ENCODE measurements around the gene ACTRT2. TPM values are rescaled to one million over a fixed set of nuclear protein-coding genes. Genes with fewer than 3 reads are reported as not detected.

ACTRT2 gene
- total RNA-seq, 4 donors from 2014 or later: not detected

GRCh38 chr1:3028531-3029282 lies 7.4 kb downstream of the ACTRT2 start:
- Histone ChIP-seq H3K4me3 (no peak overlapping the region), H3K27ac (no peak overlapping the region), H3K9me3 (no peaks in the 10 kb centered on the region), H3K36me3 (no peaks in the 10 kb centered on the region), H3K4me1 (peaks cover 0 to 10% (median 0%) of the 10 kb centered on the region in 4 donors), H3K27me3 (peaks cover 0 to 38% of the 10 kb centered on the region in 2 donors)
- no peak for DNase-seq (ENCODE audit: low spot score in 2 of 2)
- no peak for TF ChIP-seq POLR2A (IDR thresholded peaks at IDR 0.05)
- TF ChIP-seq EP300 (IDR thresholded peaks at IDR 0.05): no peak
- TF ChIP-seq CTCF (IDR thresholded peaks at IDR 0.05): no peak
- 42 to 44% methylated on average over 19 to 20 of the region's 32 CpGs for WGBS, 2 donors

GRCh38 chr1:3029481-3029961 lies 8.3 kb downstream of the ACTRT2 start:
- H3K4me1 ChIP-seq: peaks cover 0 to 10% (median 0%) of the 10 kb centered on the region in 4 donors
- no peak overlapping the region for H3K4me3 ChIP-seq
- peaks cover 0 to 38% of the 10 kb centered on the region in 2 donors for H3K27me3 ChIP-seq
- no peak for TF ChIP-seq POLR2A (IDR thresholded peaks at IDR 0.05)
- no peak for TF ChIP-seq CTCF (IDR thresholded peaks at IDR 0.05)
- TF ChIP-seq EP300 (IDR thresholded peaks at IDR 0.05): no peak
- 82 to 84% methylated on average over 6 to 10 of the region's 11 CpGs for WGBS, 2 donors
- no peak overlapping the region for H3K27ac ChIP-seq
- H3K9me3 ChIP-seq: no peaks in the 10 kb centered on the region
- H3K36me3 ChIP-seq: no peaks in the 10 kb centered on the region
- DNase-seq (ENCODE audit: low spot score in 2 of 2): no peak

- 85 to 90% methylated on average over 20 to 23 of the region's 32 CpGs for WGBS, 2 donors
- TF ChIP-seq CTCF (IDR thresholded peaks at IDR 0.05): no peak
- no peak for TF ChIP-seq POLR2A (IDR thresholded peaks at IDR 0.05)
- no peak for TF ChIP-seq EP300 (IDR thresholded peaks at IDR 0.05)
These were observed 8.9 kb downstream of the ACTRT2 start for GRCh38 chr1:3029991-3030662.

GRCh38 chr1:3030663-3031381 lies 9.6 kb downstream of the ACTRT2 start:
- peaks cover 0 to 12% (median 0%) of the 10 kb centered on the region in 4 donors for H3K4me1 ChIP-seq
- H3K4me3 ChIP-seq: no peak overlapping the region
- H3K36me3 ChIP-seq: no peaks in the 10 kb centered on the region
- no peaks in the 10 kb centered on the region for H3K9me3 ChIP-seq
- peak overlapping the region in 1 of 4 donors; percentile 30 for H3K27ac ChIP-seq
- no peak for TF ChIP-seq EP300 (IDR thresholded peaks at IDR 0.05)
- TF ChIP-seq POLR2A (IDR thresholded peaks at IDR 0.05): no peak
- no peak for TF ChIP-seq CTCF (IDR thresholded peaks at IDR 0.05)
- H3K27me3 ChIP-seq: peaks cover 0 to 38% of the 10 kb centered on the region in 2 donors
- DNase-seq (ENCODE audit: low spot score in 2 of 2): no peak
- WGBS, 2 donors: 64 to 78% methylated on average over 10 to 18 of the region's 22 CpGs

More at GRCh38 chr1:3029991-3030662, 8.9 kb downstream of the ACTRT2 start:
- Histone ChIP-seq H3K4me1 (peaks cover 0 to 10% (median 0%) of the 10 kb centered on the region in 4 donors), H3K27me3 (peaks cover 0 to 38% of the 10 kb centered on the region in 2 donors), H3K36me3 (no peaks in the 10 kb centered on the region), H3K4me3 (no peak overlapping the region), H3K27ac (no peak overlapping the region), H3K9me3 (no peaks in the 10 kb centered on the region)
- no peak for DNase-seq (ENCODE audit: low spot score in 2 of 2)
